Measurements from ENCODE around the gene ARHGAP28. TPM values are rescaled to one million over a fixed set of nuclear protein-coding genes. Genes with fewer than 3 reads are reported as not detected.

ARHGAP28 gene
- total RNA-seq, 1 experiment from 2014 or later = not detected

DNA sequence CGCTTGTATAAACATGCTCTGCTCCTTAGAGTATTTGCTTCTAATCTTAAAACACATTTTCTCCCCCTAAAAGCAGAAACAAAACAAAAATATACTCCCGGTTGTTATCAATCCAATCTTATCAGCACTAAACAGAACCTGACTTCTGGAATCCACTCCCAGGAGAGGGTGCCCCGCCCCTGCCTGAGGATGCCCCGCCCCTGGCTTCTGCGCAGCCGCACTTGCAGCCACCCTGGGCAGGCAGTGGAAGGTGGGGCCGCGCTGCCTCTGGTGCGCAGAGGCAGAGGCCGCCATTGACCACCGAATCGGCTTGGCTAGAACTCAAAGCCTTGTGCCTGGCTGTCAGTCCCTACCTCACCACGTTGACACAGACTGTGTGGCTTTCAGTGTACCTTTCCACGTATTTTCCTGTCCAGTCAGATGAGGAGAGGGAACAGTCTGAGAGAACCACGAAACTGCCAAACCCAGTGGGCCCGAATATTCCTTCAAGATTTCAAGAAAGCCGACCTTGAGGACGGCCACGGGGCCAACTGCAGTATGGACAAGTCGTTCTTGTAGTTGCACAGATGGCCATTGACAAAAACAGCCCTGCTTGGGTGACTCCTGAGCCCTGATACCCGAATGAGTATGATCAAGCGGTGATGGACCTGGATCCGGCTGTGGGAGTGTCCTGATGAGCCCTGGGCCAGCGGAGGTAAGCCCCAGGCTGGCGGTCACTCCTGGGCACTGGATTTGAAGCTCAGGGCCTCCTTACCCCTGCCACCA, 46.2 kb upstream of the ARHGAP28 start:
- Histone ChIP-seq H3K4me3 (ENCODE audit: low read depth, low read length, poor library complexity, severe bottlenecking) (no peak overlapping the region), H3K9me3 (ENCODE audit: low read depth, low read length, poor library complexity, severe bottlenecking) (peaks cover 26% of the 10 kb centered on the region), H3K27ac (ENCODE audit: low read depth, low read length, poor library complexity, severe bottlenecking) (no peak overlapping the region), H3K27me3 (replicated peaks; ENCODE audit: insufficient read depth, low read depth, low read length, poor library complexity) (no peaks in the 10 kb centered on the region), H3K36me3 (ENCODE audit: insufficient read depth, low read length, poor library complexity, severe bottlenecking) (no peaks in the 10 kb centered on the region), H3K4me1 (ENCODE audit: insufficient read depth, low read length, poor library complexity, severe bottlenecking) (no peaks in the 10 kb centered on the region)
- intact Hi-C loops (cut with micrococcal nuclease; ENCODE audit: unreplicated experiment) = no loop called here
- no peak for DNase-seq (ENCODE audit: low spot score)
- ChIA-PET POLR2A (ENCODE audit: low non-redundant PET) (no interaction called here), CTCF (no interaction called here)
- BruUV-seq (replicated peaks) = no TSS peak
- no peak for TF ChIP-seq EZH2 (IDR thresholded peaks at IDR 0.05; ENCODE audit: borderline replicate concordance, low read depth, low read length, poor library complexity, severe bottlenecking)
- TF ChIP-seq, protein P1, sequence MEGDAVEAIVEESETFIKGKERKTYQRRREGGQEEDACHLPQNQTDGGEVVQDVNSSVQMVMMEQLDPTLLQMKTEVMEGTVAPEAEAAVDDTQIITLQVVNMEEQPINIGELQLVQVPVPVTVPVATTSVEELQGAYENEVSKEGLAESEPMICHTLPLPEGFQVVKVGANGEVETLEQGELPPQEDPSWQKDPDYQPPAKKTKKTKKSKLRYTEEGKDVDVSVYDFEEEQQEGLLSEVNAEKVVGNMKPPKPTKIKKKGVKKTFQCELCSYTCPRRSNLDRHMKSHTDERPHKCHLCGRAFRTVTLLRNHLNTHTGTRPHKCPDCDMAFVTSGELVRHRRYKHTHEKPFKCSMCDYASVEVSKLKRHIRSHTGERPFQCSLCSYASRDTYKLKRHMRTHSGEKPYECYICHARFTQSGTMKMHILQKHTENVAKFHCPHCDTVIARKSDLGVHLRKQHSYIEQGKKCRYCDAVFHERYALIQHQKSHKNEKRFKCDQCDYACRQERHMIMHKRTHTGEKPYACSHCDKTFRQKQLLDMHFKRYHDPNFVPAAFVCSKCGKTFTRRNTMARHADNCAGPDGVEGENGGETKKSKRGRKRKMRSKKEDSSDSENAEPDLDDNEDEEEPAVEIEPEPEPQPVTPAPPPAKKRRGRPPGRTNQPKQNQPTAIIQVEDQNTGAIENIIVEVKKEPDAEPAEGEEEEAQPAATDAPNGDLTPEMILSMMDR (conservative IDR thresholded peaks at IDR 0.05; ENCODE audit: low read depth, low read length) = no peak

GRCh38 chr18:6687676-6688075, 41.8 kb upstream of the ARHGAP28 start:
- intact Hi-C loops (cut with micrococcal nuclease; ENCODE audit: unreplicated experiment) = no loop called here
- no peaks in the 10 kb centered on the region for H3K36me3 ChIP-seq (ENCODE audit: insufficient read depth, low read length, poor library complexity, severe bottlenecking)
- H3K27me3 ChIP-seq (replicated peaks; ENCODE audit: insufficient read depth, low read depth, low read length, poor library complexity) = no peaks in the 10 kb centered on the region
- DNase-seq (ENCODE audit: low spot score) = no peak
- peaks cover 34% of the 10 kb centered on the region for H3K9me3 ChIP-seq (ENCODE audit: low read depth, low read length, poor library complexity, severe bottlenecking)
- ChIA-PET CTCF (no interaction called here), POLR2A (ENCODE audit: low non-redundant PET) (no interaction called here)
- TF ChIP-seq, protein P1 (conservative IDR thresholded peaks at IDR 0.05; ENCODE audit: low read depth, low read length) = no peak
- no peak for TF ChIP-seq EZH2 (IDR thresholded peaks at IDR 0.05; ENCODE audit: borderline replicate concordance, low read depth, low read length, poor library complexity, severe bottlenecking)
- H3K4me3 ChIP-seq (ENCODE audit: low read depth, low read length, poor library complexity, severe bottlenecking) = no peak overlapping the region
- H3K27ac ChIP-seq (ENCODE audit: low read depth, low read length, poor library complexity, severe bottlenecking) = no peak overlapping the region
- H3K4me1 ChIP-seq (ENCODE audit: insufficient read depth, low read length, poor library complexity, severe bottlenecking) = no peaks in the 10 kb centered on the region
- no TSS peak for BruUV-seq (replicated peaks)

DNA sequence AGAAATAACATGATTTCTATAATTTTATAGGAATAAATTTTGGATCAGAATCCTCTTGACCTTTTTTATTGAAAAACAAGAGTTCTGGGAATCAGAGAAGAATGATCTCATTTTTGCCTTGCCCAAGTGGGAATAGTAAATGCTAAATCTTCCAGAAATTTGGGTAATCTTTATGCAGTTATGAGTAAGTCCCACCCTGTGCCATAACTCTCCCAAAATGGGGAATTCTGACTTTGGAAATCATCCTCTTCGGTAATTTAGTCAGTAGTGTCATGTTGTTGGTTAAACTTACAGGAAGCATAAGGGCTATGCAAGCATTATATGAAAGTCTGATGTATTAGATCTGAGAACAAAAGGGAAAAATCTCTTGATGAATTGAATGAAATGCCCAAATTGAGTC, 20.6 kb upstream of the ARHGAP28 start:
- no peak overlapping the region for H3K27ac ChIP-seq (ENCODE audit: low read depth, low read length, poor library complexity, severe bottlenecking)
- peaks cover 15% of the 10 kb centered on the region for H3K9me3 ChIP-seq (ENCODE audit: low read depth, low read length, poor library complexity, severe bottlenecking)
- no peak for DNase-seq (ENCODE audit: low spot score)
- CTCF ChIA-PET = no interaction called here
- TF ChIP-seq EZH2 (IDR thresholded peaks at IDR 0.05; ENCODE audit: borderline replicate concordance, low read depth, low read length, poor library complexity, severe bottlenecking) = no peak
- TF ChIP-seq, protein P1 (conservative IDR thresholded peaks at IDR 0.05; ENCODE audit: low read depth, low read length) = no peak
- H3K4me3 ChIP-seq (ENCODE audit: low read depth, low read length, poor library complexity, severe bottlenecking) = no peak overlapping the region
- POLR2A ChIA-PET (ENCODE audit: low non-redundant PET) = no interaction called here
- H3K36me3 ChIP-seq (ENCODE audit: insufficient read depth, low read length, poor library complexity, severe bottlenecking) = no peaks in the 10 kb centered on the region
- BruUV-seq (replicated peaks) = no TSS peak
- no peaks in the 10 kb centered on the region for H3K27me3 ChIP-seq (replicated peaks; ENCODE audit: insufficient read depth, low read depth, low read length, poor library complexity)
- H3K4me1 ChIP-seq (ENCODE audit: insufficient read depth, low read length, poor library complexity, severe bottlenecking) = no peaks in the 10 kb centered on the region
- intact Hi-C loops (cut with micrococcal nuclease; ENCODE audit: unreplicated experiment) = no loop called here

Measured in A673 (cell line).